Stimulated activated CD8-positive, alpha-beta memory T cell treated with anti-CD3 and anti-CD28 coated beads, Interleukin-4, amount 100 ng/mL, for 24 hours (primary cell): ENCODE measurements around the gene NLGN1.

Source experiments
- DNase-seq: peaks from one replicate; pipeline ENCODE4 v3.0.0-alpha.2; 2020; ENCODE audit warnings: low read depth

The NLGN1 gene

DNA sequence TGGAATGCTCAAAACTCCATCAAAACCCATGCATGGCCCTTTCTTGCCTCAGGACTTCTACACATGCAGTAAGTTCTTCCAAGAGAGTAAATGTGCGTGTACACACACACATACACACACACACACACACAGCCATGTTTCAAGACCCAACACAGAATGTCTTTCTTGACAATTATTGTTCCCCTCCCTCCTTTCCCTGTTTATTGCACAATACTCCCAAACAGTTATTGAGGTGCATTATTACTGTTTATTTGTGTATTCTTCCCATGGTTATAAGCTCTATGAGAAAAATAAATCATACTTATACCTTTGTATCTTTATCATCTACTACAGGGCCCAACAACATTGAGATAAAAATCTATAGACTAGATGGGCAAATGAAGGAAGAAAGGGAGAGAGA, 937.8 kb downstream of the NLGN1 start:
- DNase-seq: no peak

DNA sequence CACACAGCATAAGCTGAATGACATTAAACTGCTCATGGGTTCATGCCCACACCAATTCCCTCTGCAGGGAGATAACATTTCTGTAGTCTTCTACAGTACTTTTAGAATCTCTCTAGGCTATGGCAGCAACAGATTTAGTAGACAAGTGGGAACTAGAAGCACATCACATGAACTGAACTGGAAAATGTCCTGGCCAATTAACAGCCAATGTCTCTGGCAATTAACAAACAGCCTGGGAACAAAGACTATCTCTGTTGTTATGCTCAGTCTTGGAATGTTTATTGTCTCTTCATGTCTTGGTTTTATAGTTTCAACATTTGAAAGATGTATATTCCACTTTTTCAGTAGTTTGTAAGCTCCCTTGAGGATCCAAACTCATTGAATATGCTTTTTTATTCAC, 938.4 kb downstream of the NLGN1 start:
- no peak for DNase-seq
